ENCODE measurements around the gene DLG2. TPM values are rescaled to one million over a fixed set of nuclear protein-coding genes. Genes with fewer than 3 reads are reported as not detected.
A peak's percentile ranks its signal among the peaks of the same experiment; 100 is the strongest.

The DLG2 gene
- total RNA-seq, 1 donor from 2014 or later: 1.8 TPM

DNA sequence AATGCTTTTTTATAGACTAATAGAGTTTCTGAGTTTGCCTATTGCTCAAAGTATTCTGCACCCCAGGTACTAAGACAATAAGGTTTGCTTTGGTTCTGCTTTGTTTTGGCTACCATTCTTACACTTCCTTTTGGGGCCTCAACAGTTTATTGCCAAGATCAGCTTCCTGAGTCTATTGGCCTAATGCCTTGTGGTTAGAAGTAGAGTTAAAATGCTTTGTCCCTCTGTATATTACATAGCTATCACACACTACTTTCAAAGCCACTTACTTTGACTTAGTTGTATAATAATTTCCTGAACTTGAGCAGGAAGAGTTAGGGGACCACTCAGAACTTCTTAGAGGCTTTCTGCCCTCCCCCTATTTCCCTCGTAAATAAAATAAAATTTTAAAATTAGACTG, 96.5 kb downstream of the DLG2 start:
- Histone ChIP-seq H3K4me3 (ENCODE audit: insufficient read depth, low read depth, low read length) (no peak overlapping the region), H2AFZ (ENCODE audit: low read depth, low read length) (no peak overlapping the region), H4K20me1 (ENCODE audit: insufficient read depth, low read length) (no peaks in the 10 kb centered on the region), H3K9ac (ENCODE audit: low read length) (no peak overlapping the region), H3K4me2 (ENCODE audit: low read length) (no peak overlapping the region), H3K4me1 (ENCODE audit: insufficient read depth, low read length) (no peaks in the 10 kb centered on the region), H3K27ac (ENCODE audit: low read depth, low read length) (no peak overlapping the region), H3K79me2 (ENCODE audit: insufficient read depth, low read length) (no peaks in the 10 kb centered on the region), H3K36me3 (ENCODE audit: insufficient read depth, low read length) (no peaks in the 10 kb centered on the region), H3K27me3 (ENCODE audit: insufficient read depth, low read length) (no peaks in the 10 kb centered on the region), H3K9me3 (ENCODE audit: insufficient read depth, low read depth, low read length) (no peaks in the 10 kb centered on the region)
- no peaks in the 10 kb centered on the region for H3K36me3 Mint-ChIP-seq (ENCODE audit: low read depth, unreplicated experiment)
- H3K27me3 Mint-ChIP-seq (ENCODE audit: low read depth, unreplicated experiment): no peaks in the 10 kb centered on the region
- FAIRE-seq (no peak), DNase-seq (ENCODE audit: low read depth) (peak; percentile 27)
- H3K9me3 Mint-ChIP-seq (ENCODE audit: unreplicated experiment): peaks cover 5% of the 10 kb centered on the region
- H3K4me1 Mint-ChIP-seq (ENCODE audit: low read depth, unreplicated experiment): peaks cover 3% of the 10 kb centered on the region
- no peak for TF ChIP-seq EZH2 (IDR thresholded peaks at IDR 0.05; ENCODE audit: insufficient read depth, low read length)
- TF ChIP-seq, protein P1, sequence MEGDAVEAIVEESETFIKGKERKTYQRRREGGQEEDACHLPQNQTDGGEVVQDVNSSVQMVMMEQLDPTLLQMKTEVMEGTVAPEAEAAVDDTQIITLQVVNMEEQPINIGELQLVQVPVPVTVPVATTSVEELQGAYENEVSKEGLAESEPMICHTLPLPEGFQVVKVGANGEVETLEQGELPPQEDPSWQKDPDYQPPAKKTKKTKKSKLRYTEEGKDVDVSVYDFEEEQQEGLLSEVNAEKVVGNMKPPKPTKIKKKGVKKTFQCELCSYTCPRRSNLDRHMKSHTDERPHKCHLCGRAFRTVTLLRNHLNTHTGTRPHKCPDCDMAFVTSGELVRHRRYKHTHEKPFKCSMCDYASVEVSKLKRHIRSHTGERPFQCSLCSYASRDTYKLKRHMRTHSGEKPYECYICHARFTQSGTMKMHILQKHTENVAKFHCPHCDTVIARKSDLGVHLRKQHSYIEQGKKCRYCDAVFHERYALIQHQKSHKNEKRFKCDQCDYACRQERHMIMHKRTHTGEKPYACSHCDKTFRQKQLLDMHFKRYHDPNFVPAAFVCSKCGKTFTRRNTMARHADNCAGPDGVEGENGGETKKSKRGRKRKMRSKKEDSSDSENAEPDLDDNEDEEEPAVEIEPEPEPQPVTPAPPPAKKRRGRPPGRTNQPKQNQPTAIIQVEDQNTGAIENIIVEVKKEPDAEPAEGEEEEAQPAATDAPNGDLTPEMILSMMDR (IDR thresholded peaks at IDR 0.05; ENCODE audit: insufficient read depth, low read depth, low read length): no peak
- H3K4me3 Mint-ChIP-seq (ENCODE audit: unreplicated experiment): no peak overlapping the region
- H3K27ac Mint-ChIP-seq (ENCODE audit: unreplicated experiment): no peak overlapping the region

DNA sequence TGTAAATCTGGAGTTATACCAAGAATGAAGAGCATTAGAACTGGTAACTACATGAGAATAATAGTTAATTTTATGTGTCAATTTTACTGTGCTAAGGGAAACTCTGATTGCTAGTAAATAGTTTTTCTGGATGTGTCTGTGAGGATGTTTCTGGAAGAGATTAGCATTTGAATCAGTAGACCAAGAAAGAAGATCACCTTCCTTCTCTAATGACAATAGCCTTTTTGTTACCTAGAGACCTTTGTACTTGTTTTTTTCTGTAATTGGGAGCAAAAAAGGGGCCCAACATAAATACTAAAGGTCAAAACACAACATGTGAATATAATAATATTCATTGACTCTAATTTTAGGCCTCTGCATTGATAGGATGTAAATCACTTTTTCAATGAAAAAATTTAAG, 100.6 kb downstream of the DLG2 start:
- Histone ChIP-seq H3K4me2 (ENCODE audit: low read length) (no peak overlapping the region), H3K27me3 (ENCODE audit: insufficient read depth, low read length) (no peaks in the 10 kb centered on the region), H3K9me3 (ENCODE audit: insufficient read depth, low read depth, low read length) (no peaks in the 10 kb centered on the region), H4K20me1 (ENCODE audit: insufficient read depth, low read length) (no peaks in the 10 kb centered on the region), H2AFZ (ENCODE audit: low read depth, low read length) (no peak overlapping the region), H3K4me1 (ENCODE audit: insufficient read depth, low read length) (no peaks in the 10 kb centered on the region), H3K27ac (ENCODE audit: low read depth, low read length) (no peak overlapping the region), H3K9ac (ENCODE audit: low read length) (no peak overlapping the region), H3K36me3 (ENCODE audit: insufficient read depth, low read length) (no peaks in the 10 kb centered on the region), H3K4me3 (ENCODE audit: insufficient read depth, low read depth, low read length) (no peak overlapping the region), H3K79me2 (ENCODE audit: insufficient read depth, low read length) (no peaks in the 10 kb centered on the region)
- H3K4me3 Mint-ChIP-seq (ENCODE audit: unreplicated experiment): no peak overlapping the region
- peaks cover 3% of the 10 kb centered on the region for H3K4me1 Mint-ChIP-seq (ENCODE audit: low read depth, unreplicated experiment)
- DNase-seq (ENCODE audit: low read depth): no peak
- H3K27ac Mint-ChIP-seq (ENCODE audit: unreplicated experiment): no peak overlapping the region
- TF ChIP-seq, protein P1 (IDR thresholded peaks at IDR 0.05; ENCODE audit: insufficient read depth, low read depth, low read length): no peak
- TF ChIP-seq EZH2 (IDR thresholded peaks at IDR 0.05; ENCODE audit: insufficient read depth, low read length): no peak
- H3K36me3 Mint-ChIP-seq (ENCODE audit: low read depth, unreplicated experiment): no peaks in the 10 kb centered on the region
- FAIRE-seq: no peak
- H3K9me3 Mint-ChIP-seq (ENCODE audit: unreplicated experiment): peaks cover 16% of the 10 kb centered on the region
- H3K27me3 Mint-ChIP-seq (ENCODE audit: low read depth, unreplicated experiment): no peaks in the 10 kb centered on the region

DNA sequence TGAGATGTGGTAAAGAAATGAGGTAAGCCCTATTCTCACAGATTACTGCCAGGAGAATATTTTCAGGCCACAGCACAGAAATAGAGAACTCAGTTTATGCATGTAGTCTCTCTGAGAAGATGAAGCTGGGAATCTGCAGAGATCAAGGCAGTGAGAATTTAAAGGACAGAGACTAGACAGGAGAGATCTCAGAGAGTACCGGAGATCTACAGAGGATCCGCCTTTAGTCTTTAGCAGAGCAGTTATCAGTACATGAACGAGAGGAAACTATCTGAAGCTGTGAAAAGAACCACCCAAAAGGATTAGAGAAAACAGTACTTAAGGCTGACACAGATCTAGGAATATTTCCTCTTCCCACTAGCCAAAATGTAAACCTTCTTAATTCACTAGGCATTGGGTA, 101.5 kb downstream of the DLG2 start:
- no peaks in the 10 kb centered on the region for H3K36me3 ChIP-seq (ENCODE audit: insufficient read depth, low read length)
- Mint-ChIP-seq H3K27me3 (ENCODE audit: low read depth, unreplicated experiment) (no peaks in the 10 kb centered on the region), H3K27ac (ENCODE audit: unreplicated experiment) (no peak overlapping the region), H3K4me1 (ENCODE audit: low read depth, unreplicated experiment) (no peaks in the 10 kb centered on the region), H3K4me3 (ENCODE audit: unreplicated experiment) (no peak overlapping the region), H3K36me3 (ENCODE audit: low read depth, unreplicated experiment) (no peaks in the 10 kb centered on the region), H3K9me3 (ENCODE audit: unreplicated experiment) (peaks cover 18% of the 10 kb centered on the region)
- H3K4me2 ChIP-seq (ENCODE audit: low read length): no peak overlapping the region
- no peak overlapping the region for H2AFZ ChIP-seq (ENCODE audit: low read depth, low read length)
- H3K4me3 ChIP-seq (ENCODE audit: insufficient read depth, low read depth, low read length): no peak overlapping the region
- no peaks in the 10 kb centered on the region for H3K9me3 ChIP-seq (ENCODE audit: insufficient read depth, low read depth, low read length)
- no peaks in the 10 kb centered on the region for H3K4me1 ChIP-seq (ENCODE audit: insufficient read depth, low read length)
- no peaks in the 10 kb centered on the region for H4K20me1 ChIP-seq (ENCODE audit: insufficient read depth, low read length)
- TF ChIP-seq, protein P1 (IDR thresholded peaks at IDR 0.05; ENCODE audit: insufficient read depth, low read depth, low read length): no peak
- no peak for TF ChIP-seq EZH2 (IDR thresholded peaks at IDR 0.05; ENCODE audit: insufficient read depth, low read length)
- FAIRE-seq: no peak
- H3K27me3 ChIP-seq (ENCODE audit: insufficient read depth, low read length): no peaks in the 10 kb centered on the region
- H3K27ac ChIP-seq (ENCODE audit: low read depth, low read length): no peak overlapping the region
- no peak for DNase-seq (ENCODE audit: low read depth)
- H3K79me2 ChIP-seq (ENCODE audit: insufficient read depth, low read length): no peaks in the 10 kb centered on the region
- no peak overlapping the region for H3K9ac ChIP-seq (ENCODE audit: low read length)
